NCI-H2196 treated with DMSO at 0.1 percent for 48 hours (cell line): ENCODE measurements around the gene FICD.
"Not testable (repeated sequence)": the region's sequence is repeated elsewhere in the genome, so short reads cannot be mapped to it uniquely, and the experiment has no call there.

Experiments
- DNase-seq: peaks from one replicate; lab custom pipeline; 2025; ENCODE audit not compliant: unreplicated experiment; lab: John Stamatoyannopoulos, UW

The FICD gene

DNA sequence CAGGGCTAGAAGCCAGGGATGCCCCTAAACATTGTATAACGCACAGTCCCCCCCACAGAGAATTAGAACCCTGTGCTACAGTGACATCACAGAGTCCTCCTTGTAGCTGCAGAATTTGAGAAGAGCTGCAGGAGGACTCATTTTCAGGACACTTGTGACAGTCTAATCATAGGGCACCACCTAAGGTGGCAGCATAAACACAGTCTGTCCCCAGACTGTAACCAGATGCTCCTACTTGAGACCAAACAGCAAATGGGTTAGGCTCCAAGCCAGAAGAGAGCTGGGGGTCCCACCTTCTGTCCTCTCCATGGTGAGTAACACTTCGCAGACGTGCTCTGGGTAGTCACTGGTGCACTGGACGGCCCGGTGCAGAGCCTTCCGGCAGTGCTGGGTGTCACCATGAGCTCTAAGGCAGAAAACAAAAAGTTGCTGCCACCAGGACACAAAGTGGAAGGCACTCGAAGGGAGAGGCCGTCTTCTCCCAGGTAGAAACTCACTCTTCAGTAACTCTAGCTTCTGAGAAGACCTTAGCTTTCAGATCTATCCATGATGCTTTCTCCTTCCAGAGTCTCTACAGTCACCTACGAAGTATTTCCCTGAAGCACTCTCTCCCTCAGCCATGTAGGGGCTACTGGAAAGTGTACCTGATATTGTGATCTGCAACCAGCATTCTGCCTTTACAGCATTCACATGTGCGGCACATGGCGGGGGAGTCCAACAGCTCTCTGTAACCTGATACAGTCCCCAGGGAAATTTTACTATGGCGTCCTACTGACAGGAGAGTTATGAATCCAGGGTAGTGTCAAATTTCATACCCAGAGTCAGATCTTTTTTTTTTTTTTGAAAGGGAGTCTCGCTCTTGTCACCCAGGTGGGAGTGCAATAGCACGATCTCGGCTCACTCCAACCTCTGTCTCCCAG is 17.1 kb downstream of the FICD start:
- DNase-seq = no peak

- no peak for DNase-seq
These were observed 23.1 kb downstream of the FICD start for GRCh38 chr12:108538146-108538545.

GRCh38 chr12:108538616-108539195 is 23.6 kb downstream of the FICD start:
- DNase-seq = no peak

DNA sequence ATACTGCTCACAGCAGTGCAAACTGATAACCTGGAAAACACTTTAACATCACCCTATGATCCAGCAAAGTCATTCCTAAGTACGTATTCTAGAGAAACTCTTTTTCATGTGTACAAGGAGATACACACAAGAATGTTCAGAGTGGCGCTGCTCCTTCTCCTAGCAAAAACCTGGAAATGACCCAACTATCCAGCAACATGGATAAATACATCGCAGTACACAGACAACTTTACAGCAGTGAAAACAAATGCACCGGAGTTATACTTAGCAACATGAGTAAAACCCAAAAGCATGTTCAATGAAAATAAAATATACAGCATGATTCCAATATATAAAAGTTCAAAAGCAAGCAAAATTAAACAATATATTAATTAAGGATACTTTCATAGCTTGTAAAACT is 27.2 kb downstream of the FICD start:
- DNase-seq = no peak

DNA sequence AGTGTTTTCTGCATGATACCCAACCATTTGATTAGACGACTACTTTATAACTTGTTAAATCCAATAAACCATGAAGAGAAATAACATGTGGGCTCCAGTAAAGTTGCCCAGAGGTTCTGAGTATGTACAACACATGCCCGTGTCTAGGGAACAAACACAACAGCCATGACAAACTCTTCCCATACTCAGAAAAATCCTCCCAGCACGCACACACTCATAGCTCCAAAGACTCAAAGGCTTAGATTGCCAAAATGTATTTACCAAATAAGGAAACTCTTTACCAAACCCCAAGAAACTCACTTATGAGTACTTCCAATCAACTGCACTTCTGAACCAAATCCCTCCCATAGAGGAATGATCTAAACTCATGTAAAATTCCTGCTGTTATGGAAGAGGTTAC is 28.6 kb downstream of the FICD start:
- DNase-seq = no peak

GRCh38 chr12:108547686-108548085 is 32.6 kb downstream of the FICD start:
- no peak for DNase-seq

DNA sequence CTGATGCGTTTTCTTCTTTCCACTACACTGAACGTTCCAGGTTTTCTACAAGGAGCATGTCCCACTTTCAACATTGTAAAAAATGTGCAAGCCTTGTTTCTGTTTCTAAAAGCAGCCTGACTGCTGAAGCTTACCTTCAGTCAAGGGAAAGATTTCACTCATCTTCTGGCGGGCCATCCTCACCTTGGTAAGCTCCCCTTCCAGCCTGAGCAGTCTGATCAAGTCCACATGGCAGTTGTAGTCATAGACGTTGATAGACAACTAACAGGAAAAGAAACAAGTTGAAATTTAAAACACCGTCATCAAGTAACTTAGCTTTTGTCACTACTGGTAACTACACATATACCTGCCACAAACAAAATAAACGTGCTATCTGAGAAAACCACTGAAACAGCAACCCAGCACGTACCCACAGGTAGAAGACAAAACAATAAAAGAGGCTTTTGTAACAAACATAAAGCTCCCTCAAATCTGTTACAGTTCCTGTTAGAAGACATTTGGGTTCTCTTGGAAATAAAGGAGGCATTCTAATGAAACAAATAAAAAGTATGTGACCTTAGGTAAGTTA is 34.0 kb downstream of the FICD start:
- DNase-seq = no peak

GRCh38 chr12:108551535-108551934 is 36.5 kb downstream of the FICD start:
- DNase-seq = no peak

DNA sequence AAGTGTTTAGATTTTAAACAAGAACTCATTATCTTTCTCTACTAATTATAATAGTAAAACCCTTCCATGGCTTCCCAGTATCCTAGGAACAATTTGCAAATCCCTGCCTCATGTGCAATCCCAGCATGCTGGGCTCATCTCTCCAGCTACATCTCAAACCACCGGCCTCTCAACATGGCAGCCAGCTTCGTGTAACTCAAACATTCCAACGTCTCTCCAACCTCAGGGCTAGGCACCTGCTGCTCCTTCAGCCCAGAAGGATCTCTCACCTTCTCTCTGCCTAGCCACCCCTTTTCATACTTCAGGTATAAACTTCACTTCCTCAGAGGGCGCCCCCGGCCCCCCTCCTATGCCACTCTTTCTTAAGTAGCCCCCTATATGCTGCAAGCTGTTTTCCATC is 38.7 kb downstream of the FICD start:
- no peak for DNase-seq

GRCh38 chr12:108555383-108555782 is 40.3 kb downstream of the FICD start:
- DNase-seq = not testable (repeated sequence)

DNA sequence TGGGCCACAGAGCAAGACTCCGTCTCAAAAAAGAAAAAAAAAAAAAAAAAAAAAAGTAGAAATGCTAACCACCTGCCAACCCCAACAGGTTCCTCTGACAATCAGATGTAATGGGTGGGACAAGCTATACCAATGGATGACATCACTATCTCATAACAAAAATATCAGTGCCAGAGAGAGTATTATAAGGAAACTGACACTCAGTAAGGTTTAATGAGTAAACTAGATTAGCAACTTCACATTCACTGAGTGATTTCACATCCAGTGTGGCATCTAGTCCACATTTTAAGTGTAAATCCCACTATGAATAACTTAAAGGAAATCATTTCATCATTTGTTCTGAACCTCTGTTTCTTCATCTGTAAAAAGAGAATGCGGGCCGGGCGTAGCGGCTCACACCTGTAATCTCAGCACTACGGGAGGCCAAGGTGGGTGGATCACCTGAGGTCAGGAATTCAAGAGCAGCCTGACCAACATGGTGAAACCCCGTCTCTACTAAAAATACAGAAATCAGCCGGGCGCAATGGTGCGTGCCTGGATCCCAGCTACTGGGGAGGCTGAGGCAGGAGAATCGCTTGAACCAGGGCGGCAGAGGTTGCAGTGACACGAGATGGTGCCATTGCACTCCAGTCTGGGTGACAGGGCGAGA is 44.1 kb downstream of the FICD start:
- no peak for DNase-seq

DNA sequence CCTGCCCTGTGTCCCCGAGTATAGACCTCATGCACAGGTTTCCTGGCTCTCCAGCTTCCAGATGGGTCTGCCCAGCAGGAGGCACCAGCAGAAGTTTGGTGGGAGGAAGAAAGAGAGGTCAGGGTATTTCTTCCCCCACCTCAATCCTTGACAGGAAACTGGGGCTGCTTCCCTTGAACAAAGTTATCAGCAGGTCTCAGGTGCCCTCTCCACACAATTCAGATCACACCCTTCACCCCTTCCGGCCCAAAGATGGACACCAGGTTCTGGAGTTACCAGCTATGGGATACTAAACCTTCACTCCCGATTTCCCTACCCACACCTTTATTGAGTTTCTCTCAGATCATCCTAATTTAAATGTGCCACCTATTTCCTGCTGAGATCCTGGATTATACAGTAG is 44.7 kb downstream of the FICD start:
- DNase-seq = no peak

GRCh38 chr12:108560321-108560721 is 45.2 kb downstream of the FICD start:
- no peak for DNase-seq

- DNase-seq = peak; percentile 83
These were observed 46.0 kb downstream of the FICD start, which contains the start of gene SART3 for GRCh38 chr12:108560752-108561719. TSS of gene SART3 (minus strand) at chr12:108561173. CDS start at chr12:108561154, 19 bp downstream.

- no peak for DNase-seq
These were observed 46.8 kb downstream of the FICD start for GRCh38 chr12:108561852-108562347.

DNA sequence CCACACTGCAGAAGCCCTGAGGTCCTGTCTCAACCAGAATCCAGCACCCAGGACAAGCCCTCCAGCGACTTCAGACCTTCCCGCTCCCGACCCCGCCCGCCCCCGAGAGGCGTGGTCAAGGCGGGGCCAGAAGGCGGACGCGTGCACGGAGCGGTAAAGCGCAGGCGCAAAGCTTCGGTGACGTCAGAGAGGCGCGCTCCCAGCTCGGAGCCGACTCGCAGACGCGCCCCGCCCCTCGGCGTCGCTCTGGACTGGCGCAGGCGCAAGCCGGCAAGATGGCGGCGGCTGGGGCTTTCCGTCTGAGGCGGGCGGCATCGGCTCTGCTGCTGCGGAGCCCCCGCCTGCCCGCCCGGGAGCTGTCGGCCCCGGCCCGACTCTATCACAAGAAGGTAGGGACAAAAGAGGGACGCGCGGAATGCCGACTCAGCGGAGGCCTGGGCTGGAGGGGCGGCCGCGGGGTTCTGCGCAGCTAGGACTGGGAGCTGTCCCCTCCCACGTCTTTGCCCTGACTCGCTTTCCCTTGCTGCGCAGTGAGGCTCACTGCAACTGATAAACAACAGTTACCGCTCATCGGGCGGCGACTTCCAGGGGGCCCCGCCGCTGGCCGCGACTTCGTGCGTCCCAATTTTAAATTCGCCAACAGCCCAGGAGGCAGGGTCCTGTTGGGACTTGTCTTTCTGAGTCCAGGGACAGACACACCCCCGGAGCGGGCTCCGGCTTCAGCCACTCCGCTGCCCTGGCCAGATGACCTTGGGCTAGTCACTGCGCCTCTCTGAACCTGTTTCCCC is 47.5 kb downstream of the FICD start, which contains the start of gene ISCU:
TSS of gene ISCU (plus strand) at position 249 of the 788 bp plus-strand sequence. CDS start at position 276, 27 bp downstream.
- peak; percentile 91 for DNase-seq

GRCh38 chr12:108563136-108563803 is 48.2 kb downstream of the FICD start:
- DNase-seq = peak; percentile 71

DNA sequence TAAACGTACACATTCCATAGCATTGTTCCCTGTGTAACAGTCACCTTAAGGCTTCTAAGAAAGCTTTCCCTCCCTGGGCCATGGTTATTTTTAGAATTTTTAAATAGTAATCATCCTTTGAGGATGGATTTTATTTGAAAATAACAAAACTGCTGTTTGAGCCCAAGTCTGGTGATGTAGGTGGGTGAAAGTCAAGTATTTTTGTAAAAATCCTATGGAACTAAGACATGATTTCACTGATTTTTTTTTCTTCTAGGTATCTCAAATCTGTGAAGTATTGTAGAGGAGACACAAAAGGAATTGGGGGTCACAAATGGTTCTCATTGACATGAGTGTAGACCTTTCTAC is 48.7 kb downstream of the FICD start:
- DNase-seq = no peak

GRCh38 chr12:108564724-108565123 is 49.6 kb downstream of the FICD start:
- DNase-seq = no peak
